HepG2 (cell line): Measurements from ENCODE around the gene ADGRV1. TPM values are rescaled to one million over a fixed set of nuclear protein-coding genes. Genes with fewer than 3 reads are reported as not detected.

Experiments
- CC2D1A ChIP-seq: sonication (generic); formaldehyde crosslinking; IDR thresholded peaks from 2 replicates; pipeline ENCODE4 v1.8.1; 2023; ENCODE audit warnings: mild to moderate bottlenecking, missing genetic modification reagents
- FOXJ3 ChIP-seq: sonication (generic); formaldehyde crosslinking; IDR thresholded peaks from 2 replicates; pipeline ENCODE4 v1.4.0; 2020; ENCODE audit warnings: missing genetic modification reagents, mild to moderate bottlenecking, borderline replicate concordance
- GMEB2 ChIP-seq: IDR thresholded peaks from 2 replicates; pipeline ENCODE4 v1.6.1; 2016; ENCODE audit warnings: missing biosample characterization, missing genetic modification reagents, low read depth
- NPAS2 ChIP-seq: sonication (generic); formaldehyde crosslinking; IDR thresholded peaks from 2 replicates; pipeline ENCODE4 v1.8.0; 2022; ENCODE audit warnings: mild to moderate bottlenecking, missing genetic modification reagents, borderline replicate concordance
- SMARCC2 ChIP-seq: fragments of 450-650 bp; IDR thresholded peaks from 2 replicates; pipeline ENCODE4 v1.6.1; 2017; ENCODE audit warnings: antibody characterized with exemption, mild to moderate bottlenecking
- SOX5 ChIP-seq: IDR thresholded peaks from 2 replicates; pipeline ENCODE4 v1.6.1; 2016; ENCODE audit warnings: borderline replicate concordance
- ZBTB44 ChIP-seq: sonication (generic); formaldehyde crosslinking; IDR thresholded peaks from 2 replicates; pipeline ENCODE4 v1.4.0; 2020; ENCODE audit warnings: missing genetic modification reagents
- ZXDC ChIP-seq: sonication (generic); formaldehyde crosslinking; IDR thresholded peaks from 2 replicates; pipeline ENCODE4 v1.5.0; 2020; ENCODE audit warnings: mild to moderate bottlenecking, missing genetic modification reagents
- polyA plus RNA-seq, 8 experiments: library from polyadenylated mRNA; depleted of rRNA in 3 of 8; stranded (reverse) in 7 of 8; unstranded in 1 of 8; fragments of >200 nt; fragmentation: Illumina TruSeq in 4 of 8; extraction: Trizol in 4 of 8; gene quantifications; 2 replicates each; pipeline versions ENCODE4 v1.2.1 to v1.2.3, GENCODE V29; 2011 to 2016; ENCODE audit warnings: low read depth in 4 of 8, missing spikeins in 1 of 8, mixed read lengths in 1 of 8; ENCODE audit not compliant: insufficient read depth in 1 of 8
- total RNA-seq, 5 experiments: library from RNA; depleted of rRNA; stranded (reverse); fragments of >200 nt; fragmentation: Illumina TruSeq; extraction: Trizol; gene quantifications; 2 replicates each; pipeline ENCODE4 v1.2.3, GENCODE V29; 2016; ENCODE audit warnings: low read depth in 1 of 5

Gene ADGRV1
- total and polyA plus RNA-seq, 2 of the 13 experiments (the other 11 are each of a cell fraction or from before 2014, with no cell fraction given) = 1.7 to 3.9 TPM

- TF ChIP-seq GMEB2 (CRISPR knock-in tag) (no peak), FOXJ3 (CRISPR knock-in tag) (no peak), ZXDC (CRISPR knock-in tag) (no peak), SOX5 (CRISPR knock-in tag) (no peak), ZBTB44 (CRISPR knock-in tag) (no peak), NPAS2 (no peak), SMARCC2 (no peak), CC2D1A (CRISPR knock-in tag) (no peak)
These were observed 181.0 kb downstream of the ADGRV1 start (continued) for GRCh38 chr5:90739567-90739966.
